WI38 (cell line): ENCODE measurements around the gene DYNC1I1.

Source experiments
- H3K4me3 ChIP-seq: 2 replicates; pipeline ENCODE4 v1.5.1; 2011; ENCODE audit warnings: low read depth, mild to moderate bottlenecking, control low read depth, low read length
- CTCF ChIP-seq: IDR thresholded peaks from 2 replicates; pipeline ENCODE4 v1.5.1; 2012; ENCODE audit warnings: low read depth, mild to moderate bottlenecking, control low read depth, low read length

DYNC1I1 gene

GRCh38 chr7:96104984-96105383, 332.6 kb downstream of the DYNC1I1 start:
- no peak for TF ChIP-seq CTCF
- no peak overlapping the region for H3K4me3 ChIP-seq

- H3K4me3 ChIP-seq, result no peak overlapping the region
- TF ChIP-seq CTCF, result no peak
Measured at GRCh38 chr7:96111405-96111804, 339.1 kb downstream of the DYNC1I1 start.

GRCh38 chr7:96114190-96114589, 341.8 kb downstream of the DYNC1I1 start:
- TF ChIP-seq CTCF, result no peak

GRCh38 chr7:96116173-96116572, 343.8 kb downstream of the DYNC1I1 start:
- TF ChIP-seq CTCF, result no peak
- H3K4me3 ChIP-seq, result no peak overlapping the region

More at GRCh38 chr7:96114190-96114589, 341.8 kb downstream of the DYNC1I1 start:
- H3K4me3 ChIP-seq, result no peak overlapping the region

- H3K4me3 ChIP-seq, result no peak overlapping the region
- no peak for TF ChIP-seq CTCF
Measured at GRCh38 chr7:96118449-96119001, 346.2 kb downstream of the DYNC1I1 start.

- no peak overlapping the region for H3K4me3 ChIP-seq
- TF ChIP-seq CTCF, result no peak
Measured at GRCh38 chr7:96120445-96121225, 348.3 kb downstream of the DYNC1I1 start.

GRCh38 chr7:96121752-96122151, 349.4 kb downstream of the DYNC1I1 start:
- TF ChIP-seq CTCF, result no peak
- no peak overlapping the region for H3K4me3 ChIP-seq
